HG02623 (cell line): ENCODE measurements around the gene RAB17.

Experiments
- ATAC-seq: cut with Tn5 transposase; IDR thresholded peaks from one replicate; pipeline ENCODE4 v1.9.1; 2021; ENCODE audit warnings: moderate library complexity; ENCODE audit not compliant: unreplicated experiment

Gene RAB17

DNA sequence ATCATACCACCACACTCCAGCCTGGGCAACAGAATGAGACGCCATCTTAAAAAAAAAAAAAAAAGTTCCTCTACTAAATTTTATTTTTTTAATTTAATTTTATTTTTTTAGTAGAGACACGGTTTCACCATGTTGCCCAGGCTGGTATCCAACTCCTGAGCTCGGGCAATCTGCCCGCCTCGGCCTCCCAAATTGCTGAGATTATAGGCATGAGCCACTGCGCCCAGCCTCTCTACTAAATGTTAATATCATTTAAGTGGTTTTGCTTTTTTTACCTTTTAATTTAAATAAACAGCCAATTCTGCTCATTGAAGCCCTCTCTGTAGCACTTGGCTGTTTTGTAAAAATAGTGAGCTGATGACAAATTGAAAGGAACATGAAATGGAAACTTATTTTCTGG, 9.2 kb downstream of the RAB17 start:
- ATAC-seq = no peak

DNA sequence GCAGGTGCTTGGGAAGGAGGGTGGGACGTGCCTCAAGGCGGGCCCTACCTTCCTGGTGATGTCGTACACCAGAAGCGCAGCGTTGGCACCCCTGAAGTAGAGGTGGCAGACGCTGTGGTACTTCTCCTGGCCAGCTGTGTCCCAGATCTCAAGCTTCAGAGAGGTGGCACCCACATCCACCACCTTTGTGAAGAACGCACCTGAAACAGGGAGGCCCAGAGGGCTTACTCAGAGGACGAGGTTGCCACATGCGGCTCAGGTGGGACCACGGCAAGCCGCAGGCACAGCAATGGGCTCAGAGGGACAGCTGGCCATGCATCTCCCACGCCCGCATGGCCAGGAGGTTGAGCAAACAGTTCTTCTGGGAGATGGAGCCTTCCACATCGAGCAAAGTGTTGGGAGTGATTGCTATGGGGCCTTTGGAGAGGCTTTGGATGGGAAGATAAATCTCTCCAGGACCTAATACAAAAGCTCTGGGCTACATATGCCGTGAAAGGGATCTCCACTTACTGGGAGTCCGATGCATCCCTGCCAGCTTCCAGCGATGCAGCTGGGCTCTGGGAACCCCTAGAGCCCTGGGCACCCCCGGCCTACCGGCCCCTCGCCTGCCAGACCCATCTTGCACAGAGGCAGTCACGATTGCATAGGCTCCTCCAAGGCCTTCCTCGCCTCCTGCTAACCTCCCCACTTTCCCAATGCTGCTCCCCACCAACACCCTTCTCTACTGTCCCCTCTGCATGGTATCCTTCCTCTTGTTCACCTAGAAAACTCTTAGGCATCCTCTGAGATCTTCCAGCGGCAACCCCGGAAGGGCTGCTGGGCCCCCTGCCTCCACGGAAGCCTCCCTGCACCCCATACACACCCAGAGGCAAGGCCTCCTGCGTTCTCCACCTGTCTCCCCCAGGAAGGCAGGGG, 12.3 kb downstream of the RAB17 start:
- no peak for ATAC-seq

GRCh38 chr2:237577458-237577857, 13.1 kb downstream of the RAB17 start:
- no peak for ATAC-seq

GRCh38 chr2:237576974-237577373, 13.6 kb downstream of the RAB17 start:
- ATAC-seq = no peak

- ATAC-seq = no peak
Observed at GRCh38 chr2:237575869-237576862, 14.4 kb downstream of the RAB17 start.

GRCh38 chr2:237574894-237575868, 15.4 kb downstream of the RAB17 start:
- ATAC-seq = no peak

GRCh38 chr2:237574467-237574866, 16.1 kb downstream of the RAB17 start:
- ATAC-seq = no peak

- ATAC-seq = no peak
Observed at GRCh38 chr2:237573721-237574415, 16.7 kb downstream of the RAB17 start.

DNA sequence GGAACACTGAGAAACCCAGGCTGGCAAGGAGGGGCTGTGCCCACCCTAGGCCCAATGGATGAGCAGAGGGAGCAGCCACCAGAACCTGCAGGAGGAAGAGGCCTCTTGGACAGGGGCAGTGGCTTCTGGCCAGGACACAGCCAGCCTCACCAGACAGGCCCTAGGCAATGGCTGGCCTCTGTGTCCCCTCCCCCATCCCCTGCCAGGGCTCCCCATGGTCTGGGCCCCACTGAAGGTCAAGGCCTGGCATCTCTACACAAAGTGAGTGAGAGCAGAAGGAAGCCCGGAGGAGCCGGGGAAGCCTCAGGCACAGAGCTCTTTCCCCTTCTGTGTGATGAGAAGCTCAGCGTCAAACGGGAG, 17.8 kb downstream of the RAB17 start:
- no peak for ATAC-seq

GRCh38 chr2:237572021-237572741, 18.4 kb downstream of the RAB17 start:
- ATAC-seq = peak; percentile 79

DNA sequence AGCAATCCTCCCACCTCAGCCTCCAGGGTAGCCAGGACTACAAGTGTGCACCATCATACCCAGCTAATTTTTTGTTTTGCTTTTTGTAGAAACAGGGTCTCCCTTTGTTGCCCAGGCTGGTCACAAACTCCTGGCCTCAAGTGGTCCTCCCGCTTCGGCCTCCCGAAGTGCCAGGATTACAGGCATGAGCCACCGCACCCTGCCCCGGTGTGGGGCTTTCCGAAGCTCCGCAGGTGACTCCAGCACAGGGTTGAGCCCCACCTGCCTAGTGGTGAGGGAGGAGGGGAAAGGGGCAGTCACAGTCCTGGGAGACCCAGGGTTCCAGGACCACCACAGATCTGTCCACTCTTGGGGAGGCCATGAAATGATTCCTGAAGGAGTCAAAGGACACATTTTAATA, 19.0 kb downstream of the RAB17 start:
- no peak for ATAC-seq

DNA sequence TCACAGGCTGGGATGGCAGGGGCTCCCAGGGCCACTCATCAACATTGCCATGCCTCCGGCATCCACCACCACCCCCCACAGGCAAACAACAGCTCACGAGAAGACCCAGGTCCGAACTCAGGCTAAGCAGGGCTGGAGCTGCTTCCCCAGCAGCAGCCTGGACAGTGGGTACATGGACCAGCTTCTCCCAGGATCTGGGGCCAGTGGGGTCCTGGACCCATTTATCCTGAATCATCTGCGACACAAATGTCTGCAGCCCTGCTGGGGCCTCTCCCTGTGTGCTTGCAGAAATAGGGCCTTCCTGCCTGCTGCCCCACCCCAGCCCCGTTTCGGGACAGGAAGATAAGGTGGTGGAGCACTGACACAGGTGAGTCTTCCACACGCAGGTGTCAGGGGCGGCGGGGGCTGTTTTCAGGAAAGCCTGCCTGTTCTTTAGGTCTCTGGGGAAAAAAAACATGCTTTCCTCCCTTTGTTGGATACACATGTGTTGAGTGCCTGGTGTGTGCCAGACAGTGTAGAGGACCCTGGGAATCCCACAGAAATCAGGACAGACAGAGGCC, 19.7 kb downstream of the RAB17 start:
- ATAC-seq = no peak

DNA sequence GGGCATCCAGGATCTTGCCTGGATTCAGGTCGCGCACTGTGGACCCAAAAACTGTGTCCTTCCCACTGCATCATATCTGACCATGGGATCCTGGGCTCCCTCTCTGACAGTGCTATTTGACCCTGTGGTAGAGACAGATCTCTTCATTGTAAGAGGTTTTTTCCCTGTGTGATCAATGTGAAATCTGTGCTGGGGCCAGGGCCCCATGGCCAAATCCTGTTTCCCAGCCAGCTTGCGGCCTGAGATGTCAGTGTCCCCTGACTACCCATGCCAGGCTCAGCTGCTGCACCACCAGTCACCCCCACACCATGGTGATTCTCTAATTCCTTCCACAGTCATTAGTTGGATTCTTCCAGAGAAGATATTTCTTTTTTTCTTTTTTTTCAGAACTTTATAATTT, 20.6 kb downstream of the RAB17 start:
- no peak for ATAC-seq

- no peak for ATAC-seq
Observed at GRCh38 chr2:237569041-237569440, 21.5 kb downstream of the RAB17 start.

GRCh38 chr2:237568121-237568660, 22.3 kb downstream of the RAB17 start:
- ATAC-seq = no peak

DNA sequence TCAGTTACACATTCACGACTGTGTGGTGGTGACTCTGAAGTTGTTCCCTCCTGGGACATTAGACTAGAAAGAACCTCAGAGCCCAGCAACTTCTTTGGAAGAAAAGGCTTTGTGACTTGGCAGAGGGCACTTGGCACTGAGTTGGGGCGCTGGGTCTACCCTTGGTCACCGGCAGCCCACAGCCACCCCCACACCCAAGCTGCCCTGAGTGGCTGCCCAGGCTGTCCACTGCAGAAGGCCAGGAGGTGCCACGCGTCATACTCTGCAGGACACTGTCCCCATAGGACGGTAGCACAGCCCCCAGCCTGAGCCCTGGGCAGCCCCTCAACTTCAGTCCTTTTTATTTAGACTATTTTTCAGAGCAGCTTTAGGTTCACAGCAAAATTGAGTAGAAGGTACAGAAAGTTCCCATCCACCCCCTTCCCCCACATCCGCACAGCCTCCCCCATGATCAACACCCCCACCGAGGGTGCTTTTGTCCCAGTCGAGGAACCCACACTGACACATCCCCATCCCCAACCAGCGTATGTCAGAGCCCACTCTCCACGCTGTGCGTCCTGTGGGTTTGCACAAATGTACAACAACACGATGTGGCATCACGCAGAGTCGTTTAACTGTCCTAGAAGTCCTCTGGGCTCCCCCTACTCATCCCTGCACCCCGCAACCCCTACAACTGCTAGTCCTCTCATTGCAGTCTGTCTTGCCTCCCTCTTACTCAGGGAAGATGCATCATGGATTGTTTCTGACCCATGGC, 23.1 kb downstream of the RAB17 start:
- no peak for ATAC-seq

- no peak for ATAC-seq
Observed at GRCh38 chr2:237566401-237567235, 23.9 kb downstream of the RAB17 start, which contains the start of gene PRLH. TSS of gene PRLH (plus strand) at chr2:237566574. CDS start at chr2:237566574, 0 bp downstream.
